Activated naive CD4-positive, alpha-beta T cell treated with anti-CD3 and anti-CD28 coated beads, Interleukin-2, amount 10 ng/mL, durations not matched to agents 7 days and 5 days (primary cell): ENCODE measurements around the gene FOXO3.
A peak's percentile ranks its signal among the peaks of the same experiment; 100 is the strongest.

Source experiments
- CTCF ChIA-PET: fragments of 350-600 bp; sonication (Branson Sonifier 250); formaldehyde crosslinking; loops from one replicate; lab custom pipeline; 2021; ENCODE audit warnings: antibody characterized with exemption; lab: Charles Lee
- DNase-seq: peaks from one replicate; pipeline ENCODE4 v3.0.0-alpha.2; 2020
- H3K27ac Mint-ChIP-seq: one replicate; pipeline ENCODE4 v1.8.0; 2021; ENCODE audit warnings: mild to moderate bottlenecking, moderate library complexity, mixed read lengths
- H3K27me3 Mint-ChIP-seq: one replicate; pipeline ENCODE4 v1.8.0; 2021; ENCODE audit warnings: mild to moderate bottlenecking, mixed read lengths
- H3K36me3 Mint-ChIP-seq: one replicate; pipeline ENCODE4 v1.8.0; 2021; ENCODE audit warnings: mixed read lengths
- H3K4me1 Mint-ChIP-seq: one replicate; pipeline ENCODE4 v1.8.0; 2021; ENCODE audit warnings: mixed read lengths
- H3K4me3 Mint-ChIP-seq: one replicate; pipeline ENCODE4 v1.8.0; 2021; ENCODE audit warnings: mild to moderate bottlenecking, moderate library complexity, mixed read lengths
- H3K9me3 Mint-ChIP-seq: one replicate; pipeline ENCODE4 v1.8.0; 2021; ENCODE audit warnings: mixed read lengths

FOXO3 gene

GRCh38 chr6:108627692-108628550, 67.2 kb downstream of the FOXO3 start:
- H3K27ac Mint-ChIP-seq = peak overlapping the region; percentile 28
- no peak for DNase-seq
- H3K36me3 Mint-ChIP-seq = no peaks in the 10 kb centered on the region
- H3K9me3 Mint-ChIP-seq = no peaks in the 10 kb centered on the region
- H3K27me3 Mint-ChIP-seq = no peaks in the 10 kb centered on the region
- H3K4me1 Mint-ChIP-seq = peaks cover 40% of the 10 kb centered on the region
- CTCF ChIA-PET = no interaction called here
- no peak overlapping the region for H3K4me3 Mint-ChIP-seq

GRCh38 chr6:108630050-108630714, 69.5 kb downstream of the FOXO3 start:
- Mint-ChIP-seq H3K27ac (peak overlapping the region; percentile 12), H3K9me3 (no peaks in the 10 kb centered on the region), H3K36me3 (no peaks in the 10 kb centered on the region), H3K4me1 (peaks cover 42% of the 10 kb centered on the region), H3K27me3 (no peaks in the 10 kb centered on the region), H3K4me3 (peak overlapping the region; percentile 4)
- peak; percentile 35 for DNase-seq
- CTCF ChIA-PET = no interaction called here

GRCh38 chr6:108632441-108632840, 71.7 kb downstream of the FOXO3 start:
- Mint-ChIP-seq H3K27ac (no peak overlapping the region), H3K36me3 (no peaks in the 10 kb centered on the region), H3K4me1 (peaks cover 53% of the 10 kb centered on the region), H3K9me3 (no peaks in the 10 kb centered on the region), H3K4me3 (no peak overlapping the region), H3K27me3 (peaks cover 9% of the 10 kb centered on the region)
- DNase-seq = no peak
- CTCF ChIA-PET = no interaction called here

- Mint-ChIP-seq H3K9me3 (no peaks in the 10 kb centered on the region), H3K27me3 (peaks cover 9% of the 10 kb centered on the region), H3K4me1 (peaks cover 45% of the 10 kb centered on the region), H3K4me3 (no peak overlapping the region), H3K27ac (no peak overlapping the region), H3K36me3 (no peaks in the 10 kb centered on the region)
- no peak for DNase-seq
- CTCF ChIA-PET = interaction anchor here (0.6 kb wide), 1 partner anchor 118 kb away, joined by 3 read pairs; no protein-coding TSS in a partner anchor
These were observed 72.7 kb downstream of the FOXO3 start for GRCh38 chr6:108633436-108633835.

- CTCF ChIA-PET = no interaction called here
- peak; percentile 54 for DNase-seq
- Mint-ChIP-seq H3K4me3 (no peak overlapping the region), H3K9me3 (no peaks in the 10 kb centered on the region), H3K27ac (peak overlapping the region; percentile 17), H3K36me3 (no peaks in the 10 kb centered on the region), H3K27me3 (peaks cover 9% of the 10 kb centered on the region), H3K4me1 (peaks cover 29% of the 10 kb centered on the region)
These were observed 74.9 kb downstream of the FOXO3 start for GRCh38 chr6:108635505-108636226.

- no peak overlapping the region for H3K4me3 Mint-ChIP-seq
- peaks cover 17% of the 10 kb centered on the region for H3K4me1 Mint-ChIP-seq
- H3K9me3 Mint-ChIP-seq = no peaks in the 10 kb centered on the region
- H3K36me3 Mint-ChIP-seq = no peaks in the 10 kb centered on the region
- DNase-seq = no peak
- no peak overlapping the region for H3K27ac Mint-ChIP-seq
- CTCF ChIA-PET = no interaction called here
- peaks cover 9% of the 10 kb centered on the region for H3K27me3 Mint-ChIP-seq
These were observed 77.2 kb downstream of the FOXO3 start for GRCh38 chr6:108637963-108638362.

GRCh38 chr6:108638993-108639392, 78.3 kb downstream of the FOXO3 start:
- H3K9me3 Mint-ChIP-seq = no peaks in the 10 kb centered on the region
- H3K4me3 Mint-ChIP-seq = no peak overlapping the region
- peaks cover 9% of the 10 kb centered on the region for H3K27me3 Mint-ChIP-seq
- H3K27ac Mint-ChIP-seq = no peak overlapping the region
- H3K4me1 Mint-ChIP-seq = peaks cover 15% of the 10 kb centered on the region
- CTCF ChIA-PET = no interaction called here
- no peak for DNase-seq
- no peaks in the 10 kb centered on the region for H3K36me3 Mint-ChIP-seq

GRCh38 chr6:108640104-108640503, 79.4 kb downstream of the FOXO3 start:
- H3K9me3 Mint-ChIP-seq = no peaks in the 10 kb centered on the region
- CTCF ChIA-PET = no interaction called here
- peaks cover 9% of the 10 kb centered on the region for H3K27me3 Mint-ChIP-seq
- no peak for DNase-seq
- H3K4me1 Mint-ChIP-seq = peaks cover 15% of the 10 kb centered on the region
- H3K27ac Mint-ChIP-seq = no peak overlapping the region
- H3K4me3 Mint-ChIP-seq = no peak overlapping the region
- H3K36me3 Mint-ChIP-seq = no peaks in the 10 kb centered on the region

- CTCF ChIA-PET = no interaction called here
- H3K4me3 Mint-ChIP-seq = no peak overlapping the region
- peaks cover 4% of the 10 kb centered on the region for H3K4me1 Mint-ChIP-seq
- no peaks in the 10 kb centered on the region for H3K36me3 Mint-ChIP-seq
- H3K9me3 Mint-ChIP-seq = no peaks in the 10 kb centered on the region
- H3K27ac Mint-ChIP-seq = no peak overlapping the region
- H3K27me3 Mint-ChIP-seq = no peaks in the 10 kb centered on the region
- DNase-seq = no peak
These were observed 82.5 kb downstream of the FOXO3 start for GRCh38 chr6:108643184-108643583.

GRCh38 chr6:108644252-108644651, 83.5 kb downstream of the FOXO3 start:
- no peak for DNase-seq
- Mint-ChIP-seq H3K27ac (no peak overlapping the region), H3K36me3 (no peaks in the 10 kb centered on the region), H3K9me3 (no peaks in the 10 kb centered on the region), H3K4me1 (peaks cover 4% of the 10 kb centered on the region), H3K27me3 (no peaks in the 10 kb centered on the region), H3K4me3 (no peak overlapping the region)
- CTCF ChIA-PET = no interaction called here

- Mint-ChIP-seq H3K27ac (no peak overlapping the region), H3K36me3 (no peaks in the 10 kb centered on the region), H3K27me3 (no peaks in the 10 kb centered on the region), H3K4me1 (peaks cover 1% of the 10 kb centered on the region), H3K9me3 (no peaks in the 10 kb centered on the region), H3K4me3 (no peak overlapping the region)
- CTCF ChIA-PET = interaction anchor here (1.0 kb wide), 1 partner anchor 135 kb away, joined by 3 read pairs; no protein-coding TSS in a partner anchor
- DNase-seq = no peak
These were observed 87.5 kb downstream of the FOXO3 start for GRCh38 chr6:108648191-108648590.

GRCh38 chr6:108650325-108650724, 89.6 kb downstream of the FOXO3 start:
- CTCF ChIA-PET = no interaction called here
- Mint-ChIP-seq H3K27ac (no peak overlapping the region), H3K36me3 (no peaks in the 10 kb centered on the region), H3K9me3 (no peaks in the 10 kb centered on the region), H3K4me3 (no peak overlapping the region), H3K27me3 (no peaks in the 10 kb centered on the region), H3K4me1 (peaks cover 15% of the 10 kb centered on the region)
- no peak for DNase-seq

- CTCF ChIA-PET = no interaction called here
- DNase-seq = no peak
- Mint-ChIP-seq H3K4me3 (no peak overlapping the region), H3K9me3 (no peaks in the 10 kb centered on the region), H3K27ac (no peak overlapping the region), H3K27me3 (no peaks in the 10 kb centered on the region), H3K4me1 (peaks cover 15% of the 10 kb centered on the region), H3K36me3 (no peaks in the 10 kb centered on the region)
These were observed 90.1 kb downstream of the FOXO3 start for GRCh38 chr6:108650781-108651180.
